LNCaP clone FGC (cell line): Measurements from ENCODE around the gene SEC31B.

Source experiments
- DNase-seq: peaks from one replicate; pipeline ENCODE4 v3.0.0-alpha.2; 2011; ENCODE audit warnings: low read depth
- H3K4me3 ChIP-seq: 2 replicates; pipeline ENCODE4 v1.5.1; 2011; ENCODE audit warnings: mild to moderate bottlenecking, low read depth, low read length, control low read depth
- CTCF ChIP-seq: IDR thresholded peaks from 2 replicates; pipeline ENCODE4 v1.5.1; 2012; ENCODE audit warnings: mild to moderate bottlenecking; ENCODE audit not compliant: control insufficient read depth, insufficient read depth; ENCODE audit errors: extremely low read depth

SEC31B gene

GRCh38 chr10:100482181-100482833, 37.4 kb downstream of the SEC31B start:
- peak; percentile 64 for TF ChIP-seq CTCF
- peak overlapping the region; percentile 44 for H3K4me3 ChIP-seq
- DNase-seq, result peak; percentile 18

GRCh38 chr10:100481462-100482081, 38.1 kb downstream of the SEC31B start:
- H3K4me3 ChIP-seq, result peak overlapping the region; percentile 44
- no peak for TF ChIP-seq CTCF
- DNase-seq, result peak; percentile 47

GRCh38 chr10:100480002-100480401, 39.7 kb downstream of the SEC31B start:
- no peak overlapping the region for H3K4me3 ChIP-seq
- TF ChIP-seq CTCF, result no peak
- DNase-seq, result no peak

GRCh38 chr10:100479037-100479436, 40.6 kb downstream of the SEC31B start:
- H3K4me3 ChIP-seq, result no peak overlapping the region
- no peak for TF ChIP-seq CTCF
- DNase-seq, result no peak

- TF ChIP-seq CTCF, result no peak
- no peak for DNase-seq
- no peak overlapping the region for H3K4me3 ChIP-seq
These were observed 41.7 kb downstream of the SEC31B start for GRCh38 chr10:100477970-100478369.

- DNase-seq, result no peak
- TF ChIP-seq CTCF, result no peak
- no peak overlapping the region for H3K4me3 ChIP-seq
These were observed 49.3 kb downstream of the SEC31B start for GRCh38 chr10:100470367-100470766.

GRCh38 chr10:100469756-100470155, 49.9 kb downstream of the SEC31B start:
- no peak for TF ChIP-seq CTCF
- no peak for DNase-seq
- no peak overlapping the region for H3K4me3 ChIP-seq
